Measurements from ENCODE around the gene KIAA0753.
"Not testable (repeated sequence)": the region's sequence is repeated elsewhere in the genome, so short reads cannot be mapped to it uniquely, and the experiment has no call there.

Gene KIAA0753

GRCh38 chr17:6676802-6677157 is 36.3 kb upstream of the KIAA0753 start:
- intact Hi-C loops (cut with micrococcal nuclease): no loop called here
- Mint-ChIP-seq H3K27me3 (peaks cover 54% of the 10 kb centered on the region), H3K4me1 (ENCODE audit: low read depth) (no peaks in the 10 kb centered on the region), H3K27ac (peak overlapping the region; percentile 18), H3K9me3 (no peaks in the 10 kb centered on the region), H3K4me3 (no peak overlapping the region), H3K36me3 (ENCODE audit: low read depth) (peaks cover 32% of the 10 kb centered on the region)

- Mint-ChIP-seq H3K4me1 (ENCODE audit: low read depth) (no peaks in the 10 kb centered on the region), H3K9me3 (no peaks in the 10 kb centered on the region), H3K27me3 (peaks cover 53% of the 10 kb centered on the region), H3K4me3 (no peak overlapping the region), H3K36me3 (ENCODE audit: low read depth) (peaks cover 46% of the 10 kb centered on the region), H3K27ac (no peak overlapping the region)
- intact Hi-C loops (cut with micrococcal nuclease): no loop called here
These were observed 34.8 kb upstream of the KIAA0753 start for GRCh38 chr17:6675201-6675825.

- Mint-ChIP-seq H3K9me3 (no peaks in the 10 kb centered on the region), H3K27me3 (peaks cover 50% of the 10 kb centered on the region), H3K27ac (no peak overlapping the region), H3K4me3 (no peak overlapping the region), H3K36me3 (ENCODE audit: low read depth) (peaks cover 51% of the 10 kb centered on the region), H3K4me1 (ENCODE audit: low read depth) (no peaks in the 10 kb centered on the region)
- intact Hi-C loops (cut with micrococcal nuclease): no loop called here
These were observed 34.1 kb upstream of the KIAA0753 start for GRCh38 chr17:6674586-6674985.

GRCh38 chr17:6671431-6671830 is 30.9 kb upstream of the KIAA0753 start:
- peaks cover 43% of the 10 kb centered on the region for H3K27me3 Mint-ChIP-seq
- intact Hi-C loops (cut with micrococcal nuclease): no loop called here
- H3K4me3 Mint-ChIP-seq: no peak overlapping the region
- H3K27ac Mint-ChIP-seq: no peak overlapping the region
- H3K4me1 Mint-ChIP-seq (ENCODE audit: low read depth): peaks cover 18% of the 10 kb centered on the region
- H3K9me3 Mint-ChIP-seq: no peaks in the 10 kb centered on the region
- H3K36me3 Mint-ChIP-seq (ENCODE audit: low read depth): peaks cover 82% of the 10 kb centered on the region

- intact Hi-C loops (cut with micrococcal nuclease): no loop called here
- no peaks in the 10 kb centered on the region for H3K9me3 Mint-ChIP-seq
- no peak overlapping the region for H3K27ac Mint-ChIP-seq
- H3K4me1 Mint-ChIP-seq (ENCODE audit: low read depth): peaks cover 23% of the 10 kb centered on the region
- no peak overlapping the region for H3K4me3 Mint-ChIP-seq
- peaks cover 41% of the 10 kb centered on the region for H3K27me3 Mint-ChIP-seq
- peaks cover 86% of the 10 kb centered on the region for H3K36me3 Mint-ChIP-seq (ENCODE audit: low read depth)
These were observed 30.5 kb upstream of the KIAA0753 start for GRCh38 chr17:6670999-6671398.

- Mint-ChIP-seq H3K4me1 (ENCODE audit: low read depth) (peaks cover 24% of the 10 kb centered on the region), H3K36me3 (ENCODE audit: low read depth) (peaks cover 84% of the 10 kb centered on the region), H3K27ac (no peak overlapping the region), H3K27me3 (peaks cover 37% of the 10 kb centered on the region), H3K9me3 (no peaks in the 10 kb centered on the region), H3K4me3 (no peak overlapping the region)
- intact Hi-C loops (cut with micrococcal nuclease): no loop called here
These were observed 30.1 kb upstream of the KIAA0753 start for GRCh38 chr17:6670571-6670970.

GRCh38 chr17:6669479-6670212 is 29.1 kb upstream of the KIAA0753 start:
- intact Hi-C loops (cut with micrococcal nuclease): loop anchor here (5.0 to 10.0 kb wide), 4 partner anchors 85 to 335 kb away; partner anchors contain the start of gene XAF1
- H3K27ac Mint-ChIP-seq: no peak overlapping the region
- peaks cover 30% of the 10 kb centered on the region for H3K27me3 Mint-ChIP-seq
- peaks cover 30% of the 10 kb centered on the region for H3K4me1 Mint-ChIP-seq (ENCODE audit: low read depth)
- no peaks in the 10 kb centered on the region for H3K9me3 Mint-ChIP-seq
- H3K36me3 Mint-ChIP-seq (ENCODE audit: low read depth): peaks cover 74% of the 10 kb centered on the region
- no peak overlapping the region for H3K4me3 Mint-ChIP-seq

GRCh38 chr17:6668727-6669425 is 28.4 kb upstream of the KIAA0753 start:
- intact Hi-C loops (cut with micrococcal nuclease): loop anchor here (5.0 to 10.0 kb wide), 4 partner anchors 86 to 336 kb away; partner anchors contain the start of gene XAF1
- H3K36me3 Mint-ChIP-seq (ENCODE audit: low read depth): peaks cover 68% of the 10 kb centered on the region
- peaks cover 30% of the 10 kb centered on the region for H3K27me3 Mint-ChIP-seq
- H3K27ac Mint-ChIP-seq: no peak overlapping the region
- no peaks in the 10 kb centered on the region for H3K9me3 Mint-ChIP-seq
- no peak overlapping the region for H3K4me3 Mint-ChIP-seq
- H3K4me1 Mint-ChIP-seq (ENCODE audit: low read depth): peaks cover 30% of the 10 kb centered on the region

GRCh38 chr17:6668219-6668618 is 27.7 kb upstream of the KIAA0753 start:
- H3K27me3 Mint-ChIP-seq: peaks cover 30% of the 10 kb centered on the region
- peaks cover 32% of the 10 kb centered on the region for H3K4me1 Mint-ChIP-seq (ENCODE audit: low read depth)
- H3K9me3 Mint-ChIP-seq: no peaks in the 10 kb centered on the region
- peaks cover 61% of the 10 kb centered on the region for H3K36me3 Mint-ChIP-seq (ENCODE audit: low read depth)
- H3K27ac Mint-ChIP-seq: peak overlapping the region; percentile 34
- intact Hi-C loops (cut with micrococcal nuclease): loop anchor here (5.0 to 10.0 kb wide), 4 partner anchors 87 to 337 kb away; partner anchors contain the start of gene XAF1
- no peak overlapping the region for H3K4me3 Mint-ChIP-seq

GRCh38 chr17:6667516-6667915 is 27.0 kb upstream of the KIAA0753 start:
- Mint-ChIP-seq H3K4me1 (ENCODE audit: low read depth) (peaks cover 39% of the 10 kb centered on the region), H3K4me3 (no peak overlapping the region), H3K27me3 (peaks cover 32% of the 10 kb centered on the region), H3K36me3 (ENCODE audit: low read depth) (peaks cover 61% of the 10 kb centered on the region), H3K9me3 (no peaks in the 10 kb centered on the region), H3K27ac (no peak overlapping the region)
- intact Hi-C loops (cut with micrococcal nuclease): loop anchor here (5.0 to 10.0 kb wide), 4 partner anchors 87 to 337 kb away; partner anchors contain the start of gene XAF1

- Mint-ChIP-seq H3K27ac (no peak overlapping the region), H3K4me1 (ENCODE audit: low read depth) (peaks cover 45% of the 10 kb centered on the region), H3K4me3 (no peak overlapping the region), H3K36me3 (ENCODE audit: low read depth) (peaks cover 61% of the 10 kb centered on the region), H3K9me3 (no peaks in the 10 kb centered on the region), H3K27me3 (peaks cover 30% of the 10 kb centered on the region)
- intact Hi-C loops (cut with micrococcal nuclease): loop anchor here (5.0 to 10.0 kb wide), 4 partner anchors 88 to 338 kb away; partner anchors contain the start of gene XAF1
These were observed 26.0 kb upstream of the KIAA0753 start for GRCh38 chr17:6666557-6666956.

- intact Hi-C loops (cut with micrococcal nuclease): loop anchor here (5.0 to 10.0 kb wide), 4 partner anchors 89 to 339 kb away; partner anchors contain the start of gene XAF1
- peaks cover 50% of the 10 kb centered on the region for H3K4me1 Mint-ChIP-seq (ENCODE audit: low read depth)
- no peak overlapping the region for H3K4me3 Mint-ChIP-seq
- no peaks in the 10 kb centered on the region for H3K9me3 Mint-ChIP-seq
- H3K27ac Mint-ChIP-seq: no peak overlapping the region
- peaks cover 28% of the 10 kb centered on the region for H3K27me3 Mint-ChIP-seq
- peaks cover 56% of the 10 kb centered on the region for H3K36me3 Mint-ChIP-seq (ENCODE audit: low read depth)
These were observed 25.6 kb upstream of the KIAA0753 start for GRCh38 chr17:6666077-6666521.

GRCh38 chr17:6663200-6663599 is 22.7 kb upstream of the KIAA0753 start:
- not testable (repeated sequence) for H3K4me3 Mint-ChIP-seq, H3K27ac Mint-ChIP-seq, H3K9me3 Mint-ChIP-seq
- Mint-ChIP-seq H3K27me3 (peaks cover 18% of the 10 kb centered on the region), H3K4me1 (ENCODE audit: low read depth) (peaks cover 69% of the 10 kb centered on the region), H3K36me3 (ENCODE audit: low read depth) (peaks cover 36% of the 10 kb centered on the region)
- intact Hi-C loops (cut with micrococcal nuclease): loop anchor here (10.0 kb wide), 3 partner anchors 92 to 342 kb away; partner anchors contain the start of gene XAF1

- intact Hi-C loops (cut with micrococcal nuclease): loop anchor here (10.0 kb wide), 3 partner anchors 93 to 343 kb away; partner anchors contain the start of gene XAF1
- Mint-ChIP-seq H3K4me1 (ENCODE audit: low read depth) (peaks cover 64% of the 10 kb centered on the region), H3K9me3 (no peaks in the 10 kb centered on the region), H3K27ac (peak overlapping the region; percentile 85), H3K27me3 (peaks cover 18% of the 10 kb centered on the region), H3K36me3 (ENCODE audit: low read depth) (peaks cover 20% of the 10 kb centered on the region), H3K4me3 (peak overlapping the region; percentile 79)
These were observed 20.9 kb upstream of the KIAA0753 start for GRCh38 chr17:6661464-6661848.
